Mesothelial cell of epicardium (in vitro differentiated cells): ENCODE data around the gene HSD3B1. TPM values are rescaled to one million over a fixed set of nuclear protein-coding genes. Genes with fewer than 3 reads are reported as not detected.
"Not testable (repeated sequence)": the region's sequence is repeated elsewhere in the genome, so short reads cannot be mapped to it uniquely, and the experiment has no call there.

Source experiments
- DNase-seq, 2 experiments: peaks; one replicate each; pipeline ENCODE4 v3.0.0; 2021; ENCODE audit warnings: low spot score in 2 of 2; ENCODE audit not compliant: unreplicated experiment in 2 of 2
- H3K27ac Mint-ChIP-seq: 2 replicates; pipeline ENCODE4 v1.8.0; 2021; ENCODE audit warnings: mixed read lengths
- H3K27me3 Mint-ChIP-seq: 2 replicates; pipeline ENCODE4 v1.8.0; 2021; ENCODE audit warnings: low read depth, mixed read lengths
- H3K36me3 Mint-ChIP-seq: 2 replicates; pipeline ENCODE4 v1.8.0; 2021; ENCODE audit warnings: mixed read lengths
- H3K4me1 Mint-ChIP-seq: 2 replicates; pipeline ENCODE4 v1.8.0; 2021; ENCODE audit warnings: mixed read lengths
- H3K4me3 Mint-ChIP-seq: 2 replicates; pipeline ENCODE4 v1.8.0; 2021; ENCODE audit warnings: mild to moderate bottlenecking, moderate library complexity, mixed read lengths
- H3K9me3 Mint-ChIP-seq: 2 replicates; pipeline ENCODE4 v1.8.0; 2021; ENCODE audit warnings: mixed read lengths
- total RNA-seq: library from RNA; stranded (reverse); gene quantifications from 3 replicates; pipeline ENCODE4 v1.2.1, GENCODE V29; 2021
- TF ChIP-seq, protein P1 (sequence below): fragments of 200-600 bp; sonication (generic); IDR thresholded peaks from one replicate; pipeline ENCODE4 v1.5.0; 2021; ENCODE audit warnings: antibody characterized with exemption; ENCODE audit not compliant: unreplicated experiment

HSD3B1 gene
- total RNA-seq, 1 donor from 2014 or later = not detected

DNA sequence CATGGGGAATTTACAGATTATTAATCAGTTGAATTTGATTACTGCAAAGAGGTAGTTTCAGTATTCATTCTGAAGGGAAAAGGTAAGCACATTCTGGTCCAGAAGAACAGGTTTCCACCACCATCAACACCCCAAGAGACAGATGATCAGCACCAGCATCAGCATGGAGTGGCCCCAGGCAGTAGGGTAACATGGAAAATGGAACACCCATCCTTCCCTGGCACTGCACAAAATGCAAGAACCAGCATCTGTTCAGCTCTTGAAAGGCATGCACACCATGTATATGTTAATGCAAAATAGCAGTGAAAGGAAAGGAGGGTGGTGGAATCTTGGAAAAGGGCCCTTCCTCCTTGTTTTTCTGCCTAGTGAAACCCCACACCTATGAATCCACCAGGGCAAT, 9.2 kb downstream of the HSD3B1 start:
- Mint-ChIP-seq H3K4me1 (no peaks in the 10 kb centered on the region), H3K27ac (no peak overlapping the region), H3K27me3 (peaks cover 20% of the 10 kb centered on the region), H3K9me3 (no peaks in the 10 kb centered on the region), H3K4me3 (no peak overlapping the region), H3K36me3 (no peaks in the 10 kb centered on the region)
- TF ChIP-seq, protein P1, sequence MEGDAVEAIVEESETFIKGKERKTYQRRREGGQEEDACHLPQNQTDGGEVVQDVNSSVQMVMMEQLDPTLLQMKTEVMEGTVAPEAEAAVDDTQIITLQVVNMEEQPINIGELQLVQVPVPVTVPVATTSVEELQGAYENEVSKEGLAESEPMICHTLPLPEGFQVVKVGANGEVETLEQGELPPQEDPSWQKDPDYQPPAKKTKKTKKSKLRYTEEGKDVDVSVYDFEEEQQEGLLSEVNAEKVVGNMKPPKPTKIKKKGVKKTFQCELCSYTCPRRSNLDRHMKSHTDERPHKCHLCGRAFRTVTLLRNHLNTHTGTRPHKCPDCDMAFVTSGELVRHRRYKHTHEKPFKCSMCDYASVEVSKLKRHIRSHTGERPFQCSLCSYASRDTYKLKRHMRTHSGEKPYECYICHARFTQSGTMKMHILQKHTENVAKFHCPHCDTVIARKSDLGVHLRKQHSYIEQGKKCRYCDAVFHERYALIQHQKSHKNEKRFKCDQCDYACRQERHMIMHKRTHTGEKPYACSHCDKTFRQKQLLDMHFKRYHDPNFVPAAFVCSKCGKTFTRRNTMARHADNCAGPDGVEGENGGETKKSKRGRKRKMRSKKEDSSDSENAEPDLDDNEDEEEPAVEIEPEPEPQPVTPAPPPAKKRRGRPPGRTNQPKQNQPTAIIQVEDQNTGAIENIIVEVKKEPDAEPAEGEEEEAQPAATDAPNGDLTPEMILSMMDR = no peak
- DNase-seq = no peak

DNA sequence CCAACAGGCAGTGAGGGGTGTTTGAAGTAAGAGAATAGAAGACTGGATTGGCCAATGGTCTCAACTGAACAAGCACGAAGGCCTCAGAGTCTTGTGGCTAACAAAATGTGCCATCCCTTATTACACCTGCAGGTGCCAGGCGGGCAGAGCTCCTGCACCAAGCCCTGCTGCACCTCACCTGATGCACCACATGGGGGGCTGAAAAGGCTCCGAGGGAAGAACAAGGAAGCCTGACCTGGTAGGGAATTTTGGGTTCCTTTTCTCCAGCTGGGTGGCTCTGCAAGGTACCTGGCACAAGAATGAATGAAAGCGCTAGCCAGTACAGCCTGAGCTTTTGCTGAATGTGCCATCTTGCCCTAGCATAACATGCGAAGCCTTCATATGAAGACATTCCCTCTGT, 9.7 kb downstream of the HSD3B1 start:
- H3K9me3 Mint-ChIP-seq = no peaks in the 10 kb centered on the region
- TF ChIP-seq, protein P1 = no peak

DNA sequence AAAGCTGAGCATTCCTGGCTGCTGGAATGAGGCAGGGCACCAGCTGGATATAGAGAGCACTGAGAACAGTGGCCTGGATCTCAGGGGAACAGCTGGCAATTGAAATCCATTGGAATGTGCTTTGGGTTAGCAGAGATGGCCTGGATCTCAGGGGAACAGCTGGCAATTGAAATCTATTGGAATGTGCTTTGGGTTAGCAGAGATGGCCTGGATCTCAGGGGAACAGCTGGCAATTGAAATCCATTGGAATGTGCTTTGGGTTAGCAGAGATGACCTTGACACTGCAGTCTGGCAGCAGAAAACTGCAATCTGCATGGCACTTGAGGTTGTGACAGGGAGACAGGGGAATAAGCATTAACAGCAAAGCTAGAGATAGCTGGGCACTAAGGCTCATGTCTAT, 10.7 kb downstream of the HSD3B1 start:
- not testable (repeated sequence) for H3K27ac Mint-ChIP-seq, H3K36me3 Mint-ChIP-seq
- H3K27me3 Mint-ChIP-seq = peaks cover 22% of the 10 kb centered on the region

More for the DNA sequence above, 9.7 kb downstream of the HSD3B1 start:
- DNase-seq = no peak
- H3K27ac Mint-ChIP-seq = no peak overlapping the region
- no peak overlapping the region for H3K4me3 Mint-ChIP-seq
- peaks cover 19% of the 10 kb centered on the region for H3K27me3 Mint-ChIP-seq
- no peaks in the 10 kb centered on the region for H3K4me1 Mint-ChIP-seq
- no peaks in the 10 kb centered on the region for H3K36me3 Mint-ChIP-seq

DNA sequence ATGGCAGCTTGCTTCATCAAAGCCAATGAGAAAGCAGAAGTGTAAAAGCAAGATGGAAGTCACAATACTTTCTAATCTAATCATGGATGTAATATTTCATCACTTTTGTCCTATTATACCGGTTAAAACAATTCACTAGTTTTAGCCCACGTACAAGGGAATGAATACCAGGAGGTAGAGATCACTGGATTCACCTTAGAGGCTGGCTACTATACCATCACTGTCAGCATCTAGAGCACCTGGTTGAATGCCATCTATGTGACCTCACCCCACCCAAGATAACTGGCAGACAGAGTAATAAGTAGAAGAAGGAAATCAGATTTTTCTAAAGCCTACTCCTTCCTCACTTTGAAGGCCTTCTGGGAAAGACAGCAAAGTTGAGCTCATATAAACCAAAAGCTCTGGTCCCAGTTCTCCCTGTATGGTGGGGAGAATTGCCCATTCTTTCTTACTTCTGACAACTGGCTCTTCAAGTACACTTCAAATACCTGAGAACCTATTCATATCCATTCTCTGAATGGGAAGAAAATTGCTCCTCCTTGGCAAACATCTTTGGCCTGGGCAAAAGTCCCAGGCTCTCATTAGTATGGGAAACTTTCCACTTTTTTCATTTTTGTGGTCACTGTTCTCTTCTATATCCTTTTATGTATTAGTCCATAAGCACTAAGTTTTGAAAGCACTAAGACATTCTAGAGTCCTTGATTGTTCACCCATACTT, 24.8 kb downstream of the HSD3B1 start:
- TF ChIP-seq, protein P1 = no peak
- H3K9me3 Mint-ChIP-seq = peaks cover 23% of the 10 kb centered on the region
- H3K36me3 Mint-ChIP-seq = no peaks in the 10 kb centered on the region
- no peak overlapping the region for H3K4me3 Mint-ChIP-seq
- DNase-seq = no peak
- no peak overlapping the region for H3K27ac Mint-ChIP-seq
- H3K4me1 Mint-ChIP-seq = no peaks in the 10 kb centered on the region
- H3K27me3 Mint-ChIP-seq = peaks cover 3% of the 10 kb centered on the region

More for the DNA sequence above, 10.7 kb downstream of the HSD3B1 start:
- not testable (repeated sequence) for H3K4me1 Mint-ChIP-seq, H3K4me3 Mint-ChIP-seq, H3K9me3 Mint-ChIP-seq, DNase-seq

DNA sequence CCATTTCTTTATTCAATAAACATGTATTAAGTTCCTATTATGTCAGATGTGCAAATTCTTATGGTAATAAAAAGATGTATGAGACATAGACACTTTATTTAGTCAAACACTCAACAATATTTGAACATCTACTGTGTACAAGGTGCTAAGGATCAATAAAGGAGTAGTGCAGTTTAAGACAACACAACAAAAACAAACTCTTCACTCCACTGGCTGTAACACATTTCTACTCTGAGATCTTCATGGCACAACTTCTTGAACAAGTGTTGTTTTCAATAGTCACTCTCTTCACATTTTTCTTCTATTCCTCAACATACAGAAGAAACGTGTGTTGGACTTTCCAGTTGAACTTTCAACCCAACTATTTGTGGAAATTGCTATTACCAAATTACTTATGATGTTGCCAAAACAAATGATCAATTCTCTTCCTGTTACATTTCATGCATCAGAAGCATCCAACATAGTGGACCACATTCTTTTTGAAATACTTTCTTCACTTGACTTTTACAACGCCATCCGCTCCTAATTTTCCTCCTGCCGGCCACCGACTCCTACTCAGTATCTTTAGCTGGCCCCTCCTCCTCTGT, 25.4 kb downstream of the HSD3B1 start:
- Mint-ChIP-seq H3K4me1 (no peaks in the 10 kb centered on the region), H3K4me3 (no peak overlapping the region), H3K27me3 (peaks cover 3% of the 10 kb centered on the region), H3K9me3 (peaks cover 23% of the 10 kb centered on the region), H3K27ac (no peak overlapping the region), H3K36me3 (no peaks in the 10 kb centered on the region)
- DNase-seq = no peak
- TF ChIP-seq, protein P1 = no peak

DNA sequence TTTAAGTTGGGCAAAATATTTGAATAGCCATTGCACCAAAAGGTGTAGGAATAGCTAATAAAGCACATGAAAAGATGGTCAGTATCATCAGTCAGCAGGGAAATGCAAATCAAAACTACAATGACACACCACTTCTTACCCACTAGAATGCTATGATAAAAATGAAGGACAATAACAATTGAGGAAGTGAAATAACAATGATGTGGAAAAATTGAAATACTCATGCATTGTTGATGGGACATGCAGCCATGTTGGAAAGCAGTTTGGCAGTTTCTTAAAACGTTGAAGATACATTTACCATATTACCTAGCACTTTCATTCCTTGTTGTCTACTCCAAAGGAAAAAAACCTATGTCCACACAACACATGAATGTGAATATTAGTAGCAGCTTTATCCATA, 28.4 kb downstream of the HSD3B1 start:
- Mint-ChIP-seq H3K27ac (no peak overlapping the region), H3K27me3 (peaks cover 3% of the 10 kb centered on the region), H3K9me3 (peaks cover 21% of the 10 kb centered on the region), H3K36me3 (no peaks in the 10 kb centered on the region), H3K4me3 (no peak overlapping the region), H3K4me1 (no peaks in the 10 kb centered on the region)
- DNase-seq = no peak
- TF ChIP-seq, protein P1 = no peak
